GM21576 (cell line): ENCODE data around the gene DENND1B.

ENCODE experiments used
- ATAC-seq: cut with Tn5 transposase; IDR thresholded peaks from one replicate; pipeline ENCODE4 v1.9.1; 2021; ENCODE audit warnings: mild to moderate bottlenecking, moderate library complexity; ENCODE audit not compliant: unreplicated experiment

DENND1B gene

GRCh38 chr1:197688233-197688632 is 87.0 kb downstream of the DENND1B start:
- ATAC-seq, result no peak

- no peak for ATAC-seq
Measured at GRCh38 chr1:197686702-197687355, 88.5 kb downstream of the DENND1B start.

- ATAC-seq, result no peak
Measured at GRCh38 chr1:197686231-197686630, 89.0 kb downstream of the DENND1B start.

- ATAC-seq, result no peak
Measured at GRCh38 chr1:197685785-197686184, 89.5 kb downstream of the DENND1B start.

GRCh38 chr1:197683895-197684553 is 91.3 kb downstream of the DENND1B start:
- ATAC-seq, result no peak

GRCh38 chr1:197683280-197683679 is 92.0 kb downstream of the DENND1B start:
- ATAC-seq, result no peak

- no peak for ATAC-seq
Measured at GRCh38 chr1:197680311-197680710, 95.0 kb downstream of the DENND1B start.

GRCh38 chr1:197677752-197678295 is 97.5 kb downstream of the DENND1B start:
- ATAC-seq, result no peak

- no peak for ATAC-seq
Measured at GRCh38 chr1:197677313-197677712, 98.0 kb downstream of the DENND1B start.

- no peak for ATAC-seq
Measured at GRCh38 chr1:197675583-197676208, 99.6 kb downstream of the DENND1B start.

- ATAC-seq, result no peak
Measured at GRCh38 chr1:197674286-197674685, 101.0 kb downstream of the DENND1B start.

- no peak for ATAC-seq
Measured at GRCh38 chr1:197673292-197673691, 102.0 kb downstream of the DENND1B start.

- ATAC-seq, result no peak
Measured at GRCh38 chr1:197672347-197672746, 102.9 kb downstream of the DENND1B start.

- ATAC-seq, result no peak
Measured at GRCh38 chr1:197671920-197672319, 103.4 kb downstream of the DENND1B start.

GRCh38 chr1:197671140-197671539 is 104.1 kb downstream of the DENND1B start:
- ATAC-seq, result no peak

- ATAC-seq, result no peak
Measured at GRCh38 chr1:197666769-197667285, 108.5 kb downstream of the DENND1B start.

- ATAC-seq, result no peak
Measured at GRCh38 chr1:197664391-197664790, 110.9 kb downstream of the DENND1B start.

- no peak for ATAC-seq
Measured at GRCh38 chr1:197663162-197663953, 111.9 kb downstream of the DENND1B start.

- no peak for ATAC-seq
Measured at GRCh38 chr1:197660389-197660788, 114.9 kb downstream of the DENND1B start.

- no peak for ATAC-seq
Measured at GRCh38 chr1:197659171-197659570, 116.1 kb downstream of the DENND1B start.

GRCh38 chr1:197649188-197649587 is 126.1 kb downstream of the DENND1B start:
- ATAC-seq, result no peak
